ENCODE data around the gene SAMD4A.

DNA sequence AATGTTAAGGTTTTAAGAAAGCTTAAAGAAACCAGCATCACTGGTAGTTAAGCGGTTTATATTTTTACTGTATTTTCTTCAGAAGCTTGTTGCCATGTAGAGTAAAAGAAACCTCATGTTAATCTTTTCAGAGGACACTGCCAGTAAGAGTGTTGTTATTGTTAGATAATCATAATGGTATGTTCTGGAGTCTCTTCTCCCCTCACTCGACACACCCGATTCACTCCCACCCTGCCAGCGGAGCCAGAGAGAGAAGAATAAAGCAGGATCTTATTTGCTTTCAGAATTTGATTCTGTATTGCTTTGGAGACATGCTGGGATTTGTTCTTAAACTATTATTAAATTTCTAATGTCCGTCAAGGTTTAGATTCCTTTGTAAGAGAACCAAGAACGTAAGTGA is 113.7 kb downstream of the SAMD4A start:
- TF ChIP-seq SP1 (IDR thresholded peaks at IDR 0.05) (no peak), BHLHE40 (IDR thresholded peaks at IDR 0.05; ENCODE audit: borderline replicate concordance) (no peak), ELF4 (IDR thresholded peaks at IDR 0.05) (no peak), FOXK2 (IDR thresholded peaks at IDR 0.05) (no peak), FOXA1 (IDR thresholded peaks at IDR 0.05) (no peak), TARDBP (IDR thresholded peaks at IDR 0.05) (no peak), SUZ12 (IDR thresholded peaks at IDR 0.05) (no peak), NFRKB (IDR thresholded peaks at IDR 0.05) (no peak), L3MBTL2 (conservative IDR thresholded peaks at IDR 0.05) (no peak)
- TF ChIP-seq, protein P1, sequence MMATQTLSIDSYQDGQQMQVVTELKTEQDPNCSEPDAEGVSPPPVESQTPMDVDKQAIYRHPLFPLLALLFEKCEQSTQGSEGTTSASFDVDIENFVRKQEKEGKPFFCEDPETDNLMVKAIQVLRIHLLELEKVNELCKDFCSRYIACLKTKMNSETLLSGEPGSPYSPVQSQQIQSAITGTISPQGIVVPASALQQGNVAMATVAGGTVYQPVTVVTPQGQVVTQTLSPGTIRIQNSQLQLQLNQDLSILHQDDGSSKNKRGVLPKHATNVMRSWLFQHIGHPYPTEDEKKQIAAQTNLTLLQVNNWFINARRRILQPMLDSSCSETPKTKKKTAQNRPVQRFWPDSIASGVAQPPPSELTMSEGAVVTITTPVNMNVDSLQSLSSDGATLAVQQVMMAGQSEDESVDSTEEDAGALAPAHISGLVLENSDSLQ (IDR thresholded peaks at IDR 0.05), result no peak

Measured in HEK293T (cell line).